CD4-positive, alpha-beta T cell treated with Interleukin-6 at 100 ng/mL for 8 hours (primary cell): ENCODE data around the gene ANXA2R.
"Not testable (repeated sequence)": the region's sequence is repeated elsewhere in the genome, so short reads cannot be mapped to it uniquely, and the experiment has no call there.

Source experiments
- DNase-seq: peaks from one replicate; pipeline ENCODE4 v3.0.0-alpha.2; 2020; ENCODE audit warnings: mixed read lengths, low spot score

Gene ANXA2R

GRCh38 chr5:43060020-43060419 is 19.9 kb upstream of the ANXA2R start:
- not testable (repeated sequence) for DNase-seq

GRCh38 chr5:43055098-43055497 is 15.0 kb upstream of the ANXA2R start:
- DNase-seq: not testable (repeated sequence)

- DNase-seq: no peak
Observed at GRCh38 chr5:43051684-43052083, 11.6 kb upstream of the ANXA2R start.

GRCh38 chr5:43050384-43050783 is 10.3 kb upstream of the ANXA2R start:
- no peak for DNase-seq

GRCh38 chr5:43049236-43049635 is 9.1 kb upstream of the ANXA2R start:
- no peak for DNase-seq

GRCh38 chr5:43046474-43046873 is 6.4 kb upstream of the ANXA2R start:
- DNase-seq: no peak

- no peak for DNase-seq
Observed at GRCh38 chr5:43045236-43045635, 5.1 kb upstream of the ANXA2R start.

- DNase-seq: no peak
Observed at GRCh38 chr5:43044181-43044914, 4.2 kb upstream of the ANXA2R start.

- DNase-seq: no peak
Observed at GRCh38 chr5:43043400-43043756, 3.3 kb upstream of the ANXA2R start.

GRCh38 chr5:43042626-43043399 is 2.7 kb upstream of the ANXA2R start:
- DNase-seq: peak; percentile 60

GRCh38 chr5:43042176-43042625 is 2.1 kb upstream of the ANXA2R start:
- DNase-seq: peak; percentile 80

- peak; percentile 61 for DNase-seq
Observed at GRCh38 chr5:43041669-43042175, 1.6 kb upstream of the ANXA2R start.

- peak; percentile 46 for DNase-seq
Observed at GRCh38 chr5:43041110-43041668, 1.1 kb upstream of the ANXA2R start.

- DNase-seq: peak; percentile 68
Observed at GRCh38 chr5:43039471-43040286, 440 bp downstream of the ANXA2R start.

- no peak for DNase-seq
Observed at GRCh38 chr5:43039152-43039470, 1.0 kb downstream of the ANXA2R start.

- peak; percentile 34 for DNase-seq
Observed at GRCh38 chr5:43038496-43038989, 1.6 kb downstream of the ANXA2R start.

GRCh38 chr5:43037636-43038495 is 2.3 kb downstream of the ANXA2R start:
- peak; percentile 72 for DNase-seq

GRCh38 chr5:43036856-43037635 is 3.1 kb downstream of the ANXA2R start:
- DNase-seq: no peak

- DNase-seq: no peak
Observed at GRCh38 chr5:43036409-43036808, 3.7 kb downstream of the ANXA2R start.

GRCh38 chr5:43034591-43034968 is 5.5 kb downstream of the ANXA2R start:
- no peak for DNase-seq
